ENCODE data around the gene GLRX5.

The GLRX5 gene

DNA sequence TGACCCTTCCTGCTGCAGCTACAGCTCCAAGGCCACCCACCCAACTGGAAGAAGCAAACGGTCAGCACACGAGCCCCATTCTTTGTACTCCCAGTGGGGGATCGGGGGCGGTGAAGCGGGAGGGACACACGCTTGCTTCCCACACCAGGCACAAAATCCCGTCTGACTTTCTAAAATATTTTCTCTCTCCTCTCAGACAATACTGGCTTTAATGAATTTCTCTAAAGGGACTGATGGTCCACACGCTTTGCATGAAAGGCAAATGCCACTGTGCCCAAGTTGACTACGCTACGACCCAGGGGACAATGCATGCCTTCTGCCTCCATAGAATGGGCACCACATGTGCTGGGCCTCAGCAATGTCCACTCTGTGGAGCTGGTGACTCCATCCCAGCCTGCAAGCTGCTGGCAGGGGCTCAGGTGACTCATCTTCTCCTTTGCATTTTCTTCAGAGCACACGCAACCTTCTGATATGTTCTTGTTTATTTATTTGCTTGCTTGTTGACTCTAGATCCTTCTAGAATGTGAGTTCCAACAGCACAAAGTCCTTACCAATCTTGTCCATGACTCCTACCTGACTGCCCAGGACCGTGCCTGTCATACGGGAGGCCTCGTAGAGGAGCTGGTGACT, 34.0 kb upstream of the GLRX5 start:
- no peak overlapping the region for H3K4me3 ChIP-seq (ENCODE audit: low read depth, low read length)
- no peak overlapping the region for H3K14ac ChIP-seq (ENCODE audit: low read length)
- DNase-seq: peak; percentile 74 to 76
- H2AK5ac ChIP-seq (ENCODE audit: low read length): no peak overlapping the region
- H2BK120ac ChIP-seq (ENCODE audit: insufficient read depth, low read length, poor library complexity): no peak overlapping the region
- H3K4me2 ChIP-seq (ENCODE audit: low read length): no peak overlapping the region
- no peak overlapping the region for H2BK5ac ChIP-seq (ENCODE audit: low read depth, low read length, poor library complexity)
- H3K4me1 ChIP-seq (ENCODE audit: control insufficient read depth in 1 of 2, insufficient read depth in 2 of 2, low read length in 2 of 2): peaks cover 3 to 9% of the 10 kb centered on the region in 2 experiments
- H3K79me2 ChIP-seq (ENCODE audit: control insufficient read depth, insufficient read depth, low read length, poor library complexity): no peaks in the 10 kb centered on the region
- H4K12ac ChIP-seq (ENCODE audit: low read depth, low read length): no peak overlapping the region
- no peaks in the 10 kb centered on the region for H3K9me3 ChIP-seq (ENCODE audit: insufficient read depth, low read depth, low read length)
- no peaks in the 10 kb centered on the region for H3K27me3 ChIP-seq (ENCODE audit: insufficient read depth, low read length)
- no peak overlapping the region for H2BK12ac ChIP-seq (ENCODE audit: low read length)
- no peak overlapping the region for H3K4ac ChIP-seq (ENCODE audit: low read depth, low read length)
- no peak overlapping the region for H4K91ac ChIP-seq (ENCODE audit: low read depth, low read length)
- H3K36me3 ChIP-seq (ENCODE audit: control insufficient read depth in 1 of 2, insufficient read depth in 2 of 2, low read length in 2 of 2): no peaks in the 10 kb centered on the region
- H3K27ac ChIP-seq (ENCODE audit: low read depth, low read length): no peak overlapping the region
- H3K9ac ChIP-seq (ENCODE audit: low read length): no peak overlapping the region
- H3K18ac ChIP-seq (ENCODE audit: low read length): no peak overlapping the region
- no peak overlapping the region for H4K8ac ChIP-seq (ENCODE audit: low read depth, low read length)
- no peak overlapping the region for H3K23ac ChIP-seq (ENCODE audit: low read length)
- H2AFZ ChIP-seq (ENCODE audit: insufficient read depth, low read length, poor library complexity): no peak overlapping the region
- no CpG with 5 or more reads among the region's 14 CpGs for WGBS (ENCODE audit: extremely low coverage, insufficient coverage, insufficient read length)
- no peaks in the 10 kb centered on the region for H3K79me1 ChIP-seq (ENCODE audit: low read length)

DNA sequence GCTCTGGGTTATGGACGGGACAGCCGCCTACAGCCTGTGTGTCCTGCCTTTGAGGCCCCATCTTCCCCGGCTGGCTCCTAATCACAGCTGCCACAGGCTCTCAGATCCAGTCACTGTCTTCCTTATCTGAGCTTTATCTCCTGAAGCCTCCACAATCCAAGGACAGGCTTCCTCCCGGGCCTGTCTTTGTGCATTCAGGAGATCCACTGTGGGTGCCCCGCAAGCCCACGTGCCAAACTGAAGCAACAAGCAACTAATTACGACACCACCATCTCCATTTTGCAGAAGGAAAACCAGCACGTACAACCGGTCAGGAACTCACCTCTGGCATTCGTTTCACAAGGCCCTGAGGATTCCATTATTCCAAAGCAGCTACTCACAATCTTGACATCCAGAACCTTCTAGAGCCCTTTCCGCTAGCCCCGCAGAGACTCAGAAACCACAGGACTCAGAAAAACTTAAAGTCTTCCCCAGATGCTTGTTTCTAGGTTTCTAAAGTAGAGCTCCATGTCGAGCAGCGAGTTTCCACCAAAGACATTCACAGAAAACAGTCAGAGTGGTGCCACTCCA, 32.4 kb upstream of the GLRX5 start:
- Histone ChIP-seq H2BK5ac (ENCODE audit: low read depth, low read length, poor library complexity) (no peak overlapping the region), H3K4me3 (ENCODE audit: low read depth, low read length) (no peak overlapping the region), H3K23ac (ENCODE audit: low read length) (no peak overlapping the region), H3K36me3 (ENCODE audit: control insufficient read depth in 1 of 2, insufficient read depth in 2 of 2, low read length in 2 of 2) (no peaks in the 10 kb centered on the region), H2AFZ (ENCODE audit: insufficient read depth, low read length, poor library complexity) (no peak overlapping the region), H4K8ac (ENCODE audit: low read depth, low read length) (no peak overlapping the region), H3K9ac (ENCODE audit: low read length) (no peak overlapping the region), H3K27me3 (ENCODE audit: insufficient read depth, low read length) (no peaks in the 10 kb centered on the region), H4K91ac (ENCODE audit: low read depth, low read length) (no peak overlapping the region), H3K14ac (ENCODE audit: low read length) (no peak overlapping the region), H3K79me1 (ENCODE audit: low read length) (no peaks in the 10 kb centered on the region), H4K12ac (ENCODE audit: low read depth, low read length) (no peak overlapping the region), H2AK5ac (ENCODE audit: low read length) (no peak overlapping the region), H3K79me2 (ENCODE audit: control insufficient read depth, insufficient read depth, low read length, poor library complexity) (no peaks in the 10 kb centered on the region), H3K9me3 (ENCODE audit: insufficient read depth, low read depth, low read length) (no peaks in the 10 kb centered on the region), H3K4ac (ENCODE audit: low read depth, low read length) (no peak overlapping the region), H3K4me1 (ENCODE audit: control insufficient read depth in 1 of 2, insufficient read depth in 2 of 2, low read length in 2 of 2) (peaks cover 8 to 9% of the 10 kb centered on the region in 2 experiments), H2BK120ac (ENCODE audit: insufficient read depth, low read length, poor library complexity) (no peak overlapping the region), H3K27ac (ENCODE audit: low read depth, low read length) (no peak overlapping the region), H2BK12ac (ENCODE audit: low read length) (no peak overlapping the region), H3K4me2 (ENCODE audit: low read length) (no peak overlapping the region), H3K18ac (ENCODE audit: low read length) (no peak overlapping the region)
- no CpG with 5 or more reads among the region's 14 CpGs for WGBS (ENCODE audit: extremely low coverage, insufficient coverage, insufficient read length)
- peak; percentile 92 to 96 for DNase-seq

DNA sequence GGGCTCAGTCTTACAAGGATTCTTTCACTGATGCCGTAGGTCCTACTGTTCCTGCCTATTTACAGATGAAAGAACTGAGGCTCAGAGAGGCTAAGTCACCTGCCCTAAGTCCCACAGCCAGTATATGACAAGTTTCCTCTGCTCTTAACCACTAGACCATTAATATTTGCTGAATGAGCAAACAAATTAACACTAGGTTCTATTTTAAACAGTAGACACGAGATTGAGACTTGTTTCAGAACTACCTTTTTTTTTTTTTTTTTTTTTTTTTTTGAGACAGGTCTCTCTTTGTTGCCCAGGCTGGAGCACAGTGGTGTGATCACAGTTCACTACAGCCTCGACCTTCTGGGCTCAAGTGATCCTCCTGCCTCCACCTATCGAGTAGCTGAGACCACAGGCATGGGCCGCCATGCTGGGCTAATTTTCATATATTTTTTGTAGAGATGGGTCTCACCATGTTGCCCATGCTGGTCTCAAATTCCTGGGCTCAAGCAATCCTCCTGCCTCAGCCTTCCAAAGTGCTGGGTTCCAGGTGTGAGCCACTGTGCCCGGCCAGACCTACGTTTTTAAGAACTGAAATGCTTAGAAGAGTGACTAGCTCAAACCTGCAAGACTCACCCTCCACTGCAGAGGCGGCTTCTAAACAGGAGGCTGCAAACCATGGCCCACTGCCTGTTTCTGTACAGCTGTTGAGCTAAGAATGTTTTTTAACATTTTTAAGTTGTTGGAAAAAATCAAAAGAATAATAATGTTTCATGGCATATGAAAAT, 31.3 kb upstream of the GLRX5 start:
- Histone ChIP-seq H2BK12ac (ENCODE audit: low read length) (no peak overlapping the region), H2AK5ac (ENCODE audit: low read length) (no peak overlapping the region), H3K4me2 (ENCODE audit: low read length) (no peak overlapping the region), H3K4me3 (ENCODE audit: low read depth, low read length) (no peak overlapping the region), H3K36me3 (ENCODE audit: control insufficient read depth in 1 of 2, insufficient read depth in 2 of 2, low read length in 2 of 2) (no peaks in the 10 kb centered on the region), H3K27me3 (ENCODE audit: insufficient read depth, low read length) (no peaks in the 10 kb centered on the region), H4K91ac (ENCODE audit: low read depth, low read length) (no peak overlapping the region), H3K18ac (ENCODE audit: low read length) (no peak overlapping the region), H3K27ac (ENCODE audit: low read depth, low read length) (no peak overlapping the region), H3K79me2 (ENCODE audit: control insufficient read depth, insufficient read depth, low read length, poor library complexity) (no peaks in the 10 kb centered on the region), H4K8ac (ENCODE audit: low read depth, low read length) (no peak overlapping the region), H3K14ac (ENCODE audit: low read length) (no peak overlapping the region), H3K9ac (ENCODE audit: low read length) (no peak overlapping the region), H3K9me3 (ENCODE audit: insufficient read depth, low read depth, low read length) (no peaks in the 10 kb centered on the region), H2BK5ac (ENCODE audit: low read depth, low read length, poor library complexity) (no peak overlapping the region), H3K23ac (ENCODE audit: low read length) (no peak overlapping the region), H3K4me1 (ENCODE audit: control insufficient read depth in 1 of 2, insufficient read depth in 2 of 2, low read length in 2 of 2) (peaks cover 15% of the 10 kb centered on the region in 2 experiments), H2AFZ (ENCODE audit: insufficient read depth, low read length, poor library complexity) (no peak overlapping the region), H3K4ac (ENCODE audit: low read depth, low read length) (no peak overlapping the region), H3K79me1 (ENCODE audit: low read length) (no peaks in the 10 kb centered on the region), H2BK120ac (ENCODE audit: insufficient read depth, low read length, poor library complexity) (no peak overlapping the region), H4K12ac (ENCODE audit: low read depth, low read length) (no peak overlapping the region)
- peak in 1 of 2 donors; percentile 25 for DNase-seq
- no CpG with 5 or more reads among the region's 8 CpGs for WGBS (ENCODE audit: extremely low coverage, insufficient coverage, insufficient read length)

GRCh38 chr14:95504135-95505029, 30.5 kb upstream of the GLRX5 start:
- no CpG with 5 or more reads among the region's 6 CpGs for WGBS (ENCODE audit: extremely low coverage, insufficient coverage, insufficient read length)

More at GRCh38 chr14:95504135-95505029, 30.5 kb upstream of the GLRX5 start:
- no peak overlapping the region for H3K23ac ChIP-seq (ENCODE audit: low read length)
- no peak overlapping the region for H3K14ac ChIP-seq (ENCODE audit: low read length)
- no peaks in the 10 kb centered on the region for H3K27me3 ChIP-seq (ENCODE audit: insufficient read depth, low read length)
- no peak overlapping the region for H4K8ac ChIP-seq (ENCODE audit: low read depth, low read length)
- no peak overlapping the region for H4K12ac ChIP-seq (ENCODE audit: low read depth, low read length)
- no peak overlapping the region for H2BK5ac ChIP-seq (ENCODE audit: low read depth, low read length, poor library complexity)
- no peaks in the 10 kb centered on the region for H3K79me1 ChIP-seq (ENCODE audit: low read length)
- no peak overlapping the region for H2AFZ ChIP-seq (ENCODE audit: insufficient read depth, low read length, poor library complexity)
- H3K18ac ChIP-seq (ENCODE audit: low read length): no peak overlapping the region
- no peak overlapping the region for H2BK120ac ChIP-seq (ENCODE audit: insufficient read depth, low read length, poor library complexity)
- no peak overlapping the region for H4K91ac ChIP-seq (ENCODE audit: low read depth, low read length)
- no peak overlapping the region for H3K4me2 ChIP-seq (ENCODE audit: low read length)
- no peaks in the 10 kb centered on the region for H3K9me3 ChIP-seq (ENCODE audit: insufficient read depth, low read depth, low read length)
- no peak overlapping the region for H3K4ac ChIP-seq (ENCODE audit: low read depth, low read length)
- peak in 1 of 2 donors; percentile 56 for DNase-seq
- no peak overlapping the region for H2AK5ac ChIP-seq (ENCODE audit: low read length)
- no peaks in the 10 kb centered on the region for H3K36me3 ChIP-seq (ENCODE audit: control insufficient read depth in 1 of 2, insufficient read depth in 2 of 2, low read length in 2 of 2)
- H3K79me2 ChIP-seq (ENCODE audit: control insufficient read depth, insufficient read depth, low read length, poor library complexity): no peaks in the 10 kb centered on the region
- H3K4me1 ChIP-seq (ENCODE audit: control insufficient read depth in 1 of 2, insufficient read depth in 2 of 2, low read length in 2 of 2): peaks cover 15% of the 10 kb centered on the region in 2 experiments
- H3K27ac ChIP-seq (ENCODE audit: low read depth, low read length): no peak overlapping the region
- no peak overlapping the region for H3K9ac ChIP-seq (ENCODE audit: low read length)
- H3K4me3 ChIP-seq (ENCODE audit: low read depth, low read length): no peak overlapping the region
- no peak overlapping the region for H2BK12ac ChIP-seq (ENCODE audit: low read length)
